MM.1S (cell line): ENCODE data around the gene TM2D1.

ENCODE experiments used
- CTCF ChIP-seq: fragments of 300-600 bp; sonication (generic); IDR thresholded peaks from 2 replicates; pipeline ENCODE4 v1.5.1; 2016; ENCODE audit warnings: antibody characterized with exemption, low read length, mixed read lengths
- EZH2 ChIP-seq: fragments of 300-600 bp; sonication (generic); optimal IDR thresholded peaks from 2 replicates; pipeline ENCODE3; 2017; ENCODE audit warnings: low read depth, mild to moderate bottlenecking, antibody characterized with exemption, low read length, mixed read lengths

GRCh38 chr1:61659061-61659460 is 65.9 kb downstream of the TM2D1 start:
- no peak; the same call in 1 of the 2 replicates for TF ChIP-seq CTCF
- no peak for TF ChIP-seq EZH2
